Measurements from ENCODE around the gene LBH.

GRCh38 chr2:30288561-30288960, 57.2 kb downstream of the LBH start:
- TF ChIP-seq CTCF (IDR thresholded peaks at IDR 0.05 in 2 of 3, conservative IDR thresholded peaks at IDR 0.05 in 1 of 3; ENCODE audit: borderline replicate concordance in 1 of 3, insufficient read depth in 1 of 3, low read depth in 2 of 3, low read length in 2 of 3) (no peak), EZH2phosphoT487 (IDR thresholded peaks at IDR 0.05; ENCODE audit: borderline replicate concordance) (no peak), POLR2AphosphoS5 (IDR thresholded peaks at IDR 0.05; ENCODE audit: low read depth, low read length) (no peak), EZH2 (IDR thresholded peaks at IDR 0.05) (no peak), FOSL1 (IDR thresholded peaks at IDR 0.05; ENCODE audit: low read depth) (no peak), POLR2A (IDR thresholded peaks at IDR 0.05; ENCODE audit: borderline replicate concordance, extremely low read depth, insufficient read depth, insufficient read length) (no peak), EGR1 (IDR thresholded peaks at IDR 0.05; ENCODE audit: low read depth) (no peak), ELF1 (IDR thresholded peaks at IDR 0.05; ENCODE audit: borderline replicate concordance, low read depth) (no peak), REST (IDR thresholded peaks at IDR 0.05; ENCODE audit: low read depth) (no peak), SP1 (IDR thresholded peaks at IDR 0.05; ENCODE audit: low read depth) (no peak)
- TF ChIP-seq, protein P1, sequence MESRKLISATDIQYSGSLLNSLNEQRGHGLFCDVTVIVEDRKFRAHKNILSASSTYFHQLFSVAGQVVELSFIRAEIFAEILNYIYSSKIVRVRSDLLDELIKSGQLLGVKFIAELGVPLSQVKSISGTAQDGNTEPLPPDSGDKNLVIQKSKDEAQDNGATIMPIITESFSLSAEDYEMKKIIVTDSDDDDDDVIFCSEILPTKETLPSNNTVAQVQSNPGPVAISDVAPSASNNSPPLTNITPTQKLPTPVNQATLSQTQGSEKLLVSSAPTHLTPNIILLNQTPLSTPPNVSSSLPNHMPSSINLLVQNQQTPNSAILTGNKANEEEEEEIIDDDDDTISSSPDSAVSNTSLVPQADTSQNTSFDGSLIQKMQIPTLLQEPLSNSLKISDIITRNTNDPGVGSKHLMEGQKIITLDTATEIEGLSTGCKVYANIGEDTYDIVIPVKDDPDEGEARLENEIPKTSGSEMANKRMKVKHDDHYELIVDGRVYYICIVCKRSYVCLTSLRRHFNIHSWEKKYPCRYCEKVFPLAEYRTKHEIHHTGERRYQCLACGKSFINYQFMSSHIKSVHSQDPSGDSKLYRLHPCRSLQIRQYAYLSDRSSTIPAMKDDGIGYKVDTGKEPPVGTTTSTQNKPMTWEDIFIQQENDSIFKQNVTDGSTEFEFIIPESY (IDR thresholded peaks at IDR 0.05; ENCODE audit: extremely low read depth, insufficient replicate concordance, low read length), result no peak
